HepG2 (cell line): ENCODE data around the gene TMED6. TPM values are rescaled to one million over a fixed set of nuclear protein-coding genes. Genes with fewer than 3 reads are reported as not detected.

Source experiments
- ARNT2 ChIP-seq: sonication (generic); formaldehyde crosslinking; IDR thresholded peaks from 2 replicates; pipeline ENCODE4 v1.8.0; 2022; ENCODE audit warnings: mild to moderate bottlenecking, low read depth, missing genetic modification reagents, moderate library complexity
- ATAD3A ChIP-seq: sonication (generic); formaldehyde crosslinking; IDR thresholded peaks from 2 replicates; pipeline ENCODE4 v1.4.0; 2020; ENCODE audit warnings: missing genetic modification reagents
- BRD4 ChIP-seq: sonication (generic); formaldehyde crosslinking; IDR thresholded peaks from 2 replicates; pipeline ENCODE4 v1.4.0; 2020; ENCODE audit warnings: missing genetic modification reagents
- E2F5 ChIP-seq: sonication (generic); formaldehyde crosslinking; conservative IDR thresholded peaks from 2 replicates; pipeline ENCODE4 v1.4.0; 2020; ENCODE audit warnings: missing genetic modification reagents
- FOXP1 ChIP-seq, 2 experiments: fragments of 450-650 bp in 1 of 2; IDR thresholded peaks; 2 replicates each; pipeline ENCODE4 v1.6.1; 2017 to 2018; ENCODE audit warnings: antibody characterized with exemption in 1 of 2
- FUBP1 ChIP-seq: sonication (generic); formaldehyde crosslinking; IDR thresholded peaks from 2 replicates; pipeline ENCODE4 v1.5.1; 2020; ENCODE audit warnings: missing genetic modification reagents, mild to moderate bottlenecking, borderline replicate concordance
- MED13 ChIP-seq: sonication (generic); formaldehyde crosslinking; IDR thresholded peaks from 2 replicates; pipeline ENCODE4 v1.5.0; 2020; ENCODE audit warnings: missing genetic modification reagents
- PBX2 ChIP-seq: IDR thresholded peaks from 2 replicates; pipeline ENCODE4 v1.6.1; 2016; ENCODE audit warnings: control low read depth
- PRDM10 ChIP-seq: sonication (generic); formaldehyde crosslinking; IDR thresholded peaks from 2 replicates; pipeline ENCODE4 v1.4.0; 2020; ENCODE audit warnings: low read depth, missing genetic modification reagents
- RBM39 ChIP-seq: fragments of 200-400 bp; formaldehyde crosslinking; IDR thresholded peaks from one replicate; pipeline ENCODE4 v1.6.1; 2018; ENCODE audit warnings: antibody characterized with exemption, mild to moderate bottlenecking, low read depth, low read length; ENCODE audit not compliant: poor library complexity, severe bottlenecking
- STAT5B ChIP-seq: sonication (generic); formaldehyde crosslinking; IDR thresholded peaks from 2 replicates; pipeline ENCODE4 v1.4.0; 2020; ENCODE audit warnings: missing genetic modification reagents
- TEAD3 ChIP-seq: optimal IDR thresholded peaks from 2 replicates; pipeline ENCODE3; 2016; ENCODE audit warnings: borderline replicate concordance
- ZNF280D ChIP-seq: sonication (generic); formaldehyde crosslinking; IDR thresholded peaks from 2 replicates; pipeline ENCODE4 v1.5.1; 2020; ENCODE audit warnings: mild to moderate bottlenecking, missing genetic modification reagents
- ZNF331 ChIP-seq: sonication (generic); formaldehyde crosslinking; IDR thresholded peaks from 2 replicates; pipeline ENCODE4 v1.4.0; 2020; ENCODE audit warnings: missing genetic modification reagents
- ZNF382 ChIP-seq: sonication (generic); formaldehyde crosslinking; IDR thresholded peaks from 2 replicates; pipeline ENCODE4 v1.5.0; 2020; ENCODE audit warnings: missing genetic modification reagents, mild to moderate bottlenecking, borderline replicate concordance
- ZNF543 ChIP-seq: sonication (generic); formaldehyde crosslinking; IDR thresholded peaks from 2 replicates; pipeline ENCODE4 v1.4.0; 2020; ENCODE audit warnings: mild to moderate bottlenecking, missing genetic modification reagents
- ZNF589 ChIP-seq: sonication (generic); formaldehyde crosslinking; conservative IDR thresholded peaks from 2 replicates; pipeline ENCODE4 v1.8.0; 2022; ENCODE audit warnings: mild to moderate bottlenecking, moderate library complexity, missing genetic modification reagents
- polyA plus RNA-seq, 8 experiments: library from polyadenylated mRNA; depleted of rRNA in 3 of 8; stranded (reverse) in 7 of 8; unstranded in 1 of 8; fragments of >200 nt; fragmentation: Illumina TruSeq in 4 of 8; extraction: Trizol in 4 of 8; gene quantifications; 2 replicates each; pipeline versions ENCODE4 v1.2.1 to v1.2.3, GENCODE V29; 2011 to 2016; ENCODE audit warnings: low read depth in 4 of 8, missing spikeins in 1 of 8, mixed read lengths in 1 of 8; ENCODE audit not compliant: insufficient read depth in 1 of 8
- total RNA-seq, 5 experiments: library from RNA; depleted of rRNA; stranded (reverse); fragments of >200 nt; fragmentation: Illumina TruSeq; extraction: Trizol; gene quantifications; 2 replicates each; pipeline ENCODE4 v1.2.3, GENCODE V29; 2016; ENCODE audit warnings: low read depth in 1 of 5

TMED6 gene
- total and polyA plus RNA-seq, 2 of the 13 experiments (the other 11 are each of a cell fraction or from before 2014, with no cell fraction given): 9.8 to 14.4 TPM

DNA sequence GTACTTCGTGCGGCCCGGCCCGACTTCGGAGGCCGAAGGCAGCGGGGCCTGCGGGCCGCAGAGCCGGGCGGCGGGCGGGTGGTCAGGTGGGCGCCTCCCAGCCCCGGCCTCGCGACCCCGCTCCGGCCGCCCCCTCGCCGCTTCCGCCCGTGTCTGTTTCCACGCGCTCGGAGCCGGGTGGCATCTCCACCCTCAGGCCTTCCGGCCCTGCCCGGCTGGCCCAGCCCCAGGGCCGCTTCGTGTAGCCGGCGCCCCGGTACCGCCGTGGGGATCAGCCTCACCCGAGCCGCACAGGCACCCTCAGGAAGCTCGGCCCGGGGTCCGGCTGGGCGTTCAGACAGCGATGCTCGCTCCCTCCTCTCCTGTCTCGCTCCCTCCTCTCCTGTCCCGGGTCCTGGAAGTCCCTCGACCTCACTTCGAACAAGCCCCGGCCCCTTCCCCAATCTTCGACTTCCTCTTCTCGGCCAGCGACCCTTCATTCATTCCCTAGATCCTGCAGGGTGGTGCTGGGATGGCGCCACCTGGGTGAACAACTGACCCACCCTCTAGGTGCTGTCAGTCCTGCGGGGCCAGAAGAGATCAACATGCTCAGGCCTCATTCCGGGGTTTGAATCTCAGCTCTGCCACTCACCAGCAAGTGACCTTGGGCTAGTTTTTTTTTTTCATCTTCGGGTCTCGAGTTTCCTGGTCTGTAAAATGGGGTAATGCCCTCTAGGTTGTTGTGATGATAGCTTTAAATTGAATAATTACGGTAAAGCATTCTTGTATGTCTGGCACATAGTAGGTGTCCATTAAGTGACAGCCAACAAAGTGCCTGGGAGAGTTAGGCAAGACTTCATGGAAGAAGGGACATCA, 39.8 kb downstream of the TMED6 start (continued):
- 0 out of 2 replicates have a peak, but pooled peaks have one; percentile 13 for TF ChIP-seq PBX2
- peak; percentile 68; the same call in 1 of the 2 replicates for TF ChIP-seq ZNF331
- TF ChIP-seq ZNF382 (CRISPR knock-in tag): no peak
- no peak; the same call in 1 of the 2 replicates for TF ChIP-seq STAT5B (CRISPR knock-in tag)
- 0 out of 2 replicates have a peak, but pooled peaks have one; percentile 4 for TF ChIP-seq E2F5
- TF ChIP-seq ZNF543: no peak; the same call in 1 of the 2 replicates
- peak; percentile 57 for TF ChIP-seq RBM39
- TF ChIP-seq PRDM10 (CRISPR knock-in tag): no peak
- no peak for TF ChIP-seq ATAD3A (CRISPR knock-in tag)
- TF ChIP-seq FUBP1 (CRISPR knock-in tag): 0 out of 2 replicates have a peak, but pooled peaks have one; percentile 13
- TF ChIP-seq ARNT2: peak; percentile 13; the same call in 1 of the 2 replicates
- TF ChIP-seq TEAD3 (CRISPR knock-in tag): no peak
- TF ChIP-seq ZNF589: no peak
- TF ChIP-seq MED13 (CRISPR knock-in tag): peak; percentile 59; the same call in 1 of the 2 replicates
- no peak for TF ChIP-seq FOXP1 (IDR thresholded peaks at IDR 0.05)
- TF ChIP-seq FOXP1 (CRISPR knock-in tag; IDR thresholded peaks at IDR 0.05): no peak
- TF ChIP-seq ZNF280D (CRISPR knock-in tag): no peak
- TF ChIP-seq BRD4 (CRISPR knock-in tag): 0 out of 2 replicates have a peak, but pooled peaks have one; percentile 79
